Adrenal gland (tissue), 19 donors: Measurements from ENCODE around the gene SULT1B1. TPM values are rescaled to one million over a fixed set of nuclear protein-coding genes. Genes with fewer than 3 reads are reported as not detected.

Experiments used
- DNase-seq, 7 donors: peaks; one replicate each; pipeline ENCODE4 v3.0.0-alpha.2; 2019 to 2020
- H3K27ac ChIP-seq, 5 donors: fragments of 200-600 bp; sonication (generic) in 4 of 5; 1 replicate in 3 of 5; 2 replicates in 2 of 5; pipeline versions ENCODE4 v1.5.1 to v1.8.0; 2016 to 2020; ENCODE audit warnings: mild to moderate bottlenecking in 1 of 5
- H3K27me3 ChIP-seq: fragments of 200-600 bp; 2 replicates; pipeline ENCODE4 v1.8.0; 2021
- H3K36me3 ChIP-seq, 2 donors: fragments of 200-600 bp; replicated peaks in 1 of 2; 1 replicate in 1 of 2; 2 replicates in 1 of 2; pipeline versions ENCODE4 v1.5.1 to v1.8.0; 2018 to 2022
- H3K4me1 ChIP-seq, 2 donors: fragments of 200-600 bp; replicated peaks in 1 of 2; 1 replicate in 1 of 2; 2 replicates in 1 of 2; pipeline versions ENCODE4 v1.5.1 to v1.8.0; 2018 to 2021
- H3K4me3 ChIP-seq, 4 donors: fragments of 200-600 bp; sonication (generic) in 3 of 4; one replicate each; pipeline ENCODE4 v1.5.1; 2016 to 2018
- H3K9me3 ChIP-seq, 3 donors: fragments of 200-600 bp; sonication (generic) in 1 of 3; replicated peaks in 1 of 3; 1 replicate in 2 of 3; 2 replicates in 1 of 3; pipeline versions ENCODE4 v1.5.1 to v1.8.0; 2016 to 2021
- POLR2A ChIP-seq, 2 donors: fragments of 450-650 bp; IDR thresholded peaks; one replicate each; pipeline ENCODE4 v1.6.1; 2017; ENCODE audit warnings: antibody characterized with exemption in 2 of 2, mild to moderate bottlenecking in 2 of 2, moderate library complexity in 1 of 2
- WGBS, 4 donors: extraction: QIAGEN DNeasy Blood & Tissue Kit in 2 of 4; methylation state at CpG; one replicate each; pipeline versions ENCODE4 v1.1.5 to v1.1.7; 2013 to 2017; 5-methylcytosine and 5-hydroxymethylcytosine counted together
- intact Hi-C, 2 donors: fragments of 100-400 bp; cut with DNase I; formaldehyde crosslinking; loops; one replicate each; pipeline versions ENCODE4 v1.14.1 to v1.15.0; 2022 to 2023
- long read RNA-seq, 10 donors: library from polyadenylated mRNA in 3 of 10; unstranded in 2 of 10; stranded (forward) in 1 of 10; transcript quantifications; one replicate each; pipeline ENCODE4 v2.0.0 and lab custom pipeline, GENCODE V29; 2021 to 2026
- polyA plus RNA-seq, 3 donors: library from polyadenylated mRNA; stranded (reverse); fragments of 200-250 nt in 2 of 3; fragments of 350-450 nt in 1 of 3; fragmentation: Illumina TruSeq in 1 of 3; extraction: RNeasy Lipid Tissue Mini Kit (QIAGEN cat#74804) in 1 of 3; gene quantifications; one replicate each; pipeline ENCODE4 v1.2.3, GENCODE V29; 2013 to 2014
- total RNA-seq, 9 donors: library from RNA; depleted of rRNA in 4 of 9; stranded (reverse); fragments of >200 nt in 4 of 9; fragments of 120-200 nt in 1 of 9; fragmentation: NEBNext Ultra II Directional in 1 of 9; extraction: Animal tissue kit (Norgen Biotek cat#: 25700) in 1 of 9; gene quantifications; one replicate each; pipeline versions ENCODE4 v1.1.0 to v1.2.4, GENCODE V29; 2013 to 2023
- TF ChIP-seq, protein P1 (sequence below), 6 experiments: fragments of 450-650 bp in 4 of 6; fragments of 200-600 bp in 2 of 6; sonication (generic) in 1 of 6; IDR thresholded peaks; 1 replicate in 5 of 6; 2 replicates in 1 of 6; pipeline versions ENCODE4 v1.5.1 to v1.8.0; 2016 to 2021; ENCODE audit warnings: antibody characterized with exemption in 6 of 6, mild to moderate bottlenecking in 2 of 6, moderate library complexity in 1 of 6
- donor health status: healthy with polysubstance abuse.
- donor health status: Bipolar disorder and iron deficiency.
- donor health status: DM: yes; HTN: yes; CAD: no.
- donor health status: DM: no; HTN: no; CAD: no.
- donor health status: DM: no; HTN: no; CAD: no.
- donor health status: DM: yes; HTN: yes; CAD: no.

SULT1B1 gene
- total RNA-seq (1 to 10 TPM in 4 of 9 donors, under 1 TPM in 5; 0.18 to 2.0 (median 0.64) TPM), polyA plus RNA-seq (under 1 TPM; 0.20 to 0.33 (median 0.32) TPM)
- long read RNA-seq, donor 1: 0 reads
- long read RNA-seq, donor 2: 0 reads
- long read RNA-seq, donor 3: 0 reads
- long read RNA-seq, donor 4: 0 reads
- long read RNA-seq, donor 5: 0 reads
- long read RNA-seq, donor 6, partial matches to known transcripts: 0 of 1 reads
- long read RNA-seq, donor 6, other reads (novel, unspliced or antisense): 1 of 1 reads
- long read RNA-seq, donor 7: 0 reads
- long read RNA-seq, donor 8: 0 reads
- long read RNA-seq, donor 9: 0 reads
- long read RNA-seq, donor 10: 0 reads

DNA sequence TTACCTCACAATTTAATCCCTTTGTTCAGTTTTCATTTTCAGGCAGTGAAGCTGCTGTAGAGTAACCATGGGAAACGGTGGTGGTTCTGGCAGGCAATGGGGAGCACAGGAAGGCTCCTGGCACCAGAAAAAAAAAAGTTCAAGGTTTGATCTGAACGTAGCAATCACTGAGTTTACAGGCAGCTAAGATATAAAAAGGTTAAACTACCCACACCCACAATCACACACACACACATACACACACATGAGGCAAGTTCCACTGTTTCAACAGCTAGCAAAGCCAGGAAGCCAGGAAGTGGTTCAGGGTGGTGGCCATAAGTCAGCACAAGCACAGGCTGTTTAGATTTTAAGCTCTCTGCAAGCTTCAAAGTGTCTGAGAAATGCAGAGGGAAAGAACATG is at the start of gene SULT1B1:
SULT1B1 (minus strand) TSS at position 166 of the 400 bp plus-strand sequence. CDS start 5,403 bp downstream, outside the sequence.
- H3K9me3 ChIP-seq: no peaks in the 10 kb centered on the region
- intact Hi-C loops: no loop called here
- peaks cover 0 to 5% of the 10 kb centered on the region in 2 donors for H3K4me1 ChIP-seq
- H3K27ac ChIP-seq: peak within 1 kb of the TSS in 1 of 5 donors; percentile 22
- H3K27me3 ChIP-seq: no peaks in the 10 kb centered on the region
- TF ChIP-seq POLR2A (IDR thresholded peaks at IDR 0.05): no peak
- TF ChIP-seq, protein P1, sequence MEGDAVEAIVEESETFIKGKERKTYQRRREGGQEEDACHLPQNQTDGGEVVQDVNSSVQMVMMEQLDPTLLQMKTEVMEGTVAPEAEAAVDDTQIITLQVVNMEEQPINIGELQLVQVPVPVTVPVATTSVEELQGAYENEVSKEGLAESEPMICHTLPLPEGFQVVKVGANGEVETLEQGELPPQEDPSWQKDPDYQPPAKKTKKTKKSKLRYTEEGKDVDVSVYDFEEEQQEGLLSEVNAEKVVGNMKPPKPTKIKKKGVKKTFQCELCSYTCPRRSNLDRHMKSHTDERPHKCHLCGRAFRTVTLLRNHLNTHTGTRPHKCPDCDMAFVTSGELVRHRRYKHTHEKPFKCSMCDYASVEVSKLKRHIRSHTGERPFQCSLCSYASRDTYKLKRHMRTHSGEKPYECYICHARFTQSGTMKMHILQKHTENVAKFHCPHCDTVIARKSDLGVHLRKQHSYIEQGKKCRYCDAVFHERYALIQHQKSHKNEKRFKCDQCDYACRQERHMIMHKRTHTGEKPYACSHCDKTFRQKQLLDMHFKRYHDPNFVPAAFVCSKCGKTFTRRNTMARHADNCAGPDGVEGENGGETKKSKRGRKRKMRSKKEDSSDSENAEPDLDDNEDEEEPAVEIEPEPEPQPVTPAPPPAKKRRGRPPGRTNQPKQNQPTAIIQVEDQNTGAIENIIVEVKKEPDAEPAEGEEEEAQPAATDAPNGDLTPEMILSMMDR (IDR thresholded peaks at IDR 0.05): no peak
- no peak within 1 kb of the TSS for H3K4me3 ChIP-seq
- 10 to 22% (median 16%) methylated on average over 2 of the region's 2 CpGs for whole genome bisulfite sequencing, 4 donors
- H3K36me3 ChIP-seq: no peaks in the 10 kb centered on the region
- peak in 1 of 7 donors; percentile 7 for DNase-seq

DNA sequence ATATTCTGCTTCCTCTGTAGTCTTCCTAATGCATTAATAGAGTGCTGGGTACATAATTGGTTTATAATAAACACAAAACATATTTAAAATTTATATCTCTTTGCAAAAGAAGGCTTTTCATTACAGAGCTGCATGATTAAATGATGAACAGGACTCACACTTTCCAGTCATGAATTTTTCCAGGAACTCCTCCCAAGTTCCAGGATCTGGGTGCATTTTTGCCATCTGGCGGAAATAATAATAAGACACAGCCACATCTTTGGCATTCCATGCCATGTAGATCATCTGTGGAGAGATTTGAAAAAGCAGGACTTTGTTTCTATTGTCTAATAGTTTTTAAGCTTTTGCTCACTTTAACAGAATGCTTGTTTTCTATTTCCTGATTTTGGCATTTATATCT is 40.2 kb upstream of the SULT1B1 start:
- intact Hi-C loops: no loop called here
- Histone ChIP-seq H3K4me3 (no peak overlapping the region), H3K9me3 (no peaks in the 10 kb centered on the region), H3K27ac (no peak overlapping the region), H3K36me3 (no peaks in the 10 kb centered on the region), H3K27me3 (no peaks in the 10 kb centered on the region), H3K4me1 (no peaks in the 10 kb centered on the region)
- 85 to 100% (median 88%) methylated on average over 1 of the region's 1 CpG for WGBS, 4 donors
- TF ChIP-seq, protein P1 (IDR thresholded peaks at IDR 0.05): no peak
- no peak for TF ChIP-seq POLR2A (IDR thresholded peaks at IDR 0.05)
- DNase-seq: no peak

DNA sequence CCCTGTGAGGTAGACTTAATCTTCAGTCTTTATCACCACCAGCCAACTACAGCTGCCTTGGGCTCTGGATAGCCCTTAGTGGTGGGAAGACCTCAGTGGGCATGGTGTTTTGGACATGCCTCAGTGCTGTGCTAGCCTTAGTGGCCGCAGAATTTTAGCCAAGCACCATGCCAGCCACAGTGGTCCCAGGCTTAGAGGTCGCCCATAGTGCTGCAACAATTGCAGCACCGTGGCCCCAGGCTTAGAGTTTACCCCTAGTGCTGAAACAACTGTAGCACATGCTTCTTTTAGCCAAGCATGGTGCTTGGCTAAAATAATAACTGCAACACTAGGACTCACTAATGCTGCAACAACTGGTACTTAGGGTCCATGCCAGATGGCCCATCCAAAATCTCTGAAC is 38.9 kb upstream of the SULT1B1 start:
- intact Hi-C loops: no loop called here
- WGBS, 4 donors: 55 to 85% (median 67%) methylated on average over 2 to 3 of the region's 3 CpGs
- no peaks in the 10 kb centered on the region for H3K27me3 ChIP-seq
- no peak for DNase-seq
- no peaks in the 10 kb centered on the region for H3K9me3 ChIP-seq
- TF ChIP-seq, protein P1 (IDR thresholded peaks at IDR 0.05): no peak
- no peak for TF ChIP-seq POLR2A (IDR thresholded peaks at IDR 0.05)
- no peaks in the 10 kb centered on the region for H3K4me1 ChIP-seq
- no peak overlapping the region for H3K27ac ChIP-seq
- no peak overlapping the region for H3K4me3 ChIP-seq
- H3K36me3 ChIP-seq: no peaks in the 10 kb centered on the region

- H3K36me3 ChIP-seq: no peaks in the 10 kb centered on the region
- H3K27ac ChIP-seq: no peak overlapping the region
- H3K27me3 ChIP-seq: no peaks in the 10 kb centered on the region
- TF ChIP-seq, protein P1 (IDR thresholded peaks at IDR 0.05): no peak
- TF ChIP-seq POLR2A (IDR thresholded peaks at IDR 0.05): no peak
- H3K9me3 ChIP-seq: no peaks in the 10 kb centered on the region
- H3K4me3 ChIP-seq: no peak overlapping the region
- intact Hi-C loops: no loop called here
- no peaks in the 10 kb centered on the region for H3K4me1 ChIP-seq
- no peak for DNase-seq
Measured at GRCh38 chr4:69793732-69794131, 33.3 kb upstream of the SULT1B1 start.
